ENCODE results near the gene CCL3.

CCL3 gene

DNA sequence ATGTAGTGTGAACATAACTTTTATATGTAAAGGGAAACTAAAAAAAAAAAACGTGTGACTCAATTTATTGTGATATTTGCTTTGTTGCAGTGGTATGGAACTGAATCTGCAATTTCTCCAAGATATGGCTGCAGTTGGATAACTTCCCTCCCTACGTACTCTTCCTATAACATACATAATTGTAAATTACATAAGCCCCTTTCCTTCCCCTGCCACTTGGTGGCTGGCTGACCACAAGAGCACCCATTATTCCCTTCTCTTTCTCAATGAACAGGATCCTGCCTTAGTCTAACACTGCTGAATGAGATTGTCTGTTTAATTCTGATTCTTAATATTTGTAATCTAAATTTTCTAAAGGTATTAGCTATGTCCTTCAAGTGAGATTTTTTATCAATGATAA, 41.5 kb upstream of the CCL3 start:
- H3K27ac ChIP-seq: no peak overlapping the region
- TF ChIP-seq ZFX (IDR thresholded peaks at IDR 0.05; ENCODE audit: borderline replicate concordance): no peak
- no peak for TF ChIP-seq CTCF (IDR thresholded peaks at IDR 0.05)

DNA sequence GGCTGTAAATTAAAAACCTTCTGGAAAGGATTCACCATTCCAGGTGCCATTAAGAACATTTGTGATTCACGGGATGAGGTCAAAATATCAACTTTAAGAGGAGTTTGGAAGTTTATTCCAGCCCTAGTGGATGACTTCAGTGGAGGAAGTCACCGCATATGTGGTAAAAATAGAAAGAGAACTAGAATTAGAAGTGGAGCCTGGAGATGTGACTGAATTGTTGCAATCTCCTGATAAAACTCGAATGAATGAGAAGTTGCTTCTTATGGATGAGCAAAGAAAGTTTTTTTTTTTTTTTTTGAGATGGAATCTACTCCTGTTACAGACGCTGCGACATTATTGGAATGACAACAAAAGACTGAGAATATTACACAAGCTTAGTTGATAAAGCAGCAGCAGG, 40.4 kb upstream of the CCL3 start:
- no peak overlapping the region for H3K27ac ChIP-seq
- no peak for TF ChIP-seq ZFX (IDR thresholded peaks at IDR 0.05; ENCODE audit: borderline replicate concordance)
- no peak for TF ChIP-seq CTCF (IDR thresholded peaks at IDR 0.05)

DNA sequence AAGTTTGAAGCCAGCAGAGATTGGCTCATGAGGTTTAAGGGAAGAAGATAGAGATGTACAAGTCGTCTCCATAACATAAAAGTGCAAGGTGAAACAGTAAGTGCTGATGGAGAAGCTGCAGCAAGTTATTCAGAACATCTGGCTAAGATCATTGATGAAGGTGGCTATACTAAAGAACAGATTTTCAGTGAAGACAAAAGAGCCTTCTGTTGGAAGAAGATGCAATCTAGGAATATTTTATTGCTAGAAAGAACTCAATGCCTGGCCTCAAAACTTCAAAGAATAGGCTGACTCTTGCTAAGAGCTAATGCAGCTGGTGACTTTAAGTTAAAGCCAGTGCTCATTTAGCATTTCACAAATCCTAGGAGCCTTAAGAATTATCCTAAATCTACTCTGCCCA, 39.7 kb upstream of the CCL3 start:
- no peak overlapping the region for H3K27ac ChIP-seq
- TF ChIP-seq CTCF (IDR thresholded peaks at IDR 0.05): no peak
- TF ChIP-seq ZFX (IDR thresholded peaks at IDR 0.05; ENCODE audit: borderline replicate concordance): no peak

GRCh38 chr17:36128411-36128978, 38.6 kb upstream of the CCL3 start:
- no peak for TF ChIP-seq CTCF (IDR thresholded peaks at IDR 0.05)
- no peak for TF ChIP-seq ZFX (IDR thresholded peaks at IDR 0.05; ENCODE audit: borderline replicate concordance)

DNA sequence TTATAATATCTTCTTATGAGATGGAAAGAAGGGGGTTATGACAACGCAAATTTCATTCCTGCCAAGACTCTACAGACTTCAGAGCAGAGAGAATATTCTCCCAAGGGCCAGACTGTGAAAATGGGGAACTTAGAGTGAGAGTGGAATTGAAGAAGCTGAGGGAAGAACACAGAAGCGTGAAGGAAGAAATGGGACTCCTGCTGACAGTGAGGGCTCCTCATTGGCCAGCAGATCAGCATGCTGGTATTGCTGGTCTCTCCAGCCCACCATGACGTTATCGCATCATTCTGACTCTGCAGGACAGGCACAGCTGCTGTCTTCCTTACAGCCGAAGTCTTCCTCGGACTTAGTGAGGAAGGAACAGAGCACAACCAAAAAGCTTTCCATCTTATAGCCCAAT, 38.0 kb upstream of the CCL3 start:
- TF ChIP-seq ZFX (IDR thresholded peaks at IDR 0.05; ENCODE audit: borderline replicate concordance) (no peak), CTCF (IDR thresholded peaks at IDR 0.05) (no peak)
- no peak overlapping the region for H3K27ac ChIP-seq

More at GRCh38 chr17:36128411-36128978, 38.6 kb upstream of the CCL3 start:
- H3K27ac ChIP-seq: no peak overlapping the region

- no peak overlapping the region for H3K27ac ChIP-seq
- TF ChIP-seq CTCF (IDR thresholded peaks at IDR 0.05): no peak
These were observed 37.4 kb upstream of the CCL3 start for GRCh38 chr17:36127199-36127893.

Measured in 22Rv1 (cell line).